Cerebellar cortex (tissue), 1 donor: ENCODE results near the gene NACAD.
"Not testable (repeated sequence)": the region's sequence is repeated elsewhere in the genome, so short reads cannot be mapped to it uniquely, and the experiment has no call there.

ENCODE experiments used
- DNase-seq: peaks from one replicate; pipeline ENCODE4 v3.0.0-alpha.2; 2015; ENCODE audit warnings: low spot score

The NACAD gene

GRCh38 chr7:45053941-45054340, 34.8 kb downstream of the NACAD start:
- DNase-seq = no peak

GRCh38 chr7:45053401-45053800, 35.4 kb downstream of the NACAD start:
- DNase-seq = peak; percentile 61

- no peak for DNase-seq
Observed at GRCh38 chr7:45052011-45052410, 36.8 kb downstream of the NACAD start.

- no peak for DNase-seq
Observed at GRCh38 chr7:45050198-45050597, 38.6 kb downstream of the NACAD start.

- DNase-seq = no peak
Observed at GRCh38 chr7:45048748-45049147, 40.0 kb downstream of the NACAD start.

GRCh38 chr7:45044338-45044737, 44.4 kb downstream of the NACAD start:
- no peak for DNase-seq

- no peak for DNase-seq
Observed at GRCh38 chr7:45039106-45039505, 49.7 kb downstream of the NACAD start.

- DNase-seq = no peak
Observed at GRCh38 chr7:45037876-45038275, 50.9 kb downstream of the NACAD start.

- no peak for DNase-seq
Observed at GRCh38 chr7:45036796-45037195, 52.0 kb downstream of the NACAD start.

- no peak for DNase-seq
Observed at GRCh38 chr7:45036317-45036716, 52.5 kb downstream of the NACAD start.

- DNase-seq = no peak
Observed at GRCh38 chr7:45035893-45036292, 52.9 kb downstream of the NACAD start.

- no peak for DNase-seq
Observed at GRCh38 chr7:45035371-45035770, 53.4 kb downstream of the NACAD start.

GRCh38 chr7:45034710-45035109, 54.1 kb downstream of the NACAD start:
- DNase-seq = not testable (repeated sequence)

- peak; percentile 88 for DNase-seq
Observed at GRCh38 chr7:45033931-45034290, 54.9 kb downstream of the NACAD start.

GRCh38 chr7:45033261-45033930, 55.4 kb downstream of the NACAD start:
- peak; percentile 81 for DNase-seq

GRCh38 chr7:45032421-45032820, 56.3 kb downstream of the NACAD start:
- peak; percentile 25 for DNase-seq

GRCh38 chr7:45031829-45032228, 56.9 kb downstream of the NACAD start:
- DNase-seq = no peak
